ENCODE data around the gene VMAC. TPM values are rescaled to one million over a fixed set of nuclear protein-coding genes. Genes with fewer than 3 reads are reported as not detected.

The VMAC gene
- total and polyA plus RNA-seq, 2 of the 8 experiments (the other 6 are each of a cell fraction or from before 2014, with no cell fraction given), result 1.3 to 2.2 TPM

GRCh38 chr19:5910638-5910907, 5.9 kb downstream of the VMAC start:
- Histone ChIP-seq H3K79me1 (ENCODE audit: low read depth, low read length) (no peaks in the 10 kb centered on the region), H3K23me2 (ENCODE audit: low read depth, low read length) (no peaks in the 10 kb centered on the region), H2BK120ac (replicated peaks; ENCODE audit: low read depth, low read length) (no peak overlapping the region), H2BK5ac (ENCODE audit: low read depth, low read length) (no peak overlapping the region), H2BK12ac (ENCODE audit: low read depth, low read length) (no peak overlapping the region), H4K5ac (ENCODE audit: insufficient read length, low read depth, low read length) (no peak overlapping the region), H3K4ac (replicated peaks; ENCODE audit: insufficient read length, low read depth, low read length) (no peak overlapping the region), H4K91ac (replicated peaks; ENCODE audit: insufficient read length, low read length) (no peak overlapping the region), H4K20me1 (replicated peaks in 1 of 2; ENCODE audit: control insufficient read depth in 1 of 2, insufficient read depth in 2 of 2, low read length in 2 of 2) (peaks cover 0 to 4% of the 10 kb centered on the region in 2 experiments), H3K4me1 (replicated peaks in 1 of 4; ENCODE audit: control insufficient read depth in 3 of 4, insufficient read depth in 4 of 4, low read length in 3 of 4) (no peaks in the 10 kb centered on the region; a peak in 1 of 7 replicates), H3K4me2 (ENCODE audit: insufficient read depth in 1 of 2, low read depth in 2 of 2, low read length in 2 of 2) (no peak overlapping the region), H3K79me2 (ENCODE audit: control insufficient read depth in 1 of 2, insufficient read depth in 2 of 2, low read length in 2 of 2) (no peaks in the 10 kb centered on the region), H3K27ac (ENCODE audit: low read depth, low read length) (no peak overlapping the region), H2BK15ac (ENCODE audit: low read length) (no peak overlapping the region), H2AK5ac (ENCODE audit: low read depth, low read length) (no peak overlapping the region), H3K18ac (ENCODE audit: extremely low read depth, low read length) (no peak overlapping the region), H4K8ac (ENCODE audit: extremely low read depth, insufficient read depth, low read length) (no peak overlapping the region), H2AFZ (ENCODE audit: low read length) (no peak overlapping the region), H3K4me3 (ENCODE audit: extremely low read depth in 1 of 4, insufficient read depth in 2 of 4, low read depth in 3 of 4, low read length in 4 of 4) (no peak overlapping the region), H3K27me3 (replicated peaks in 1 of 4; ENCODE audit: control insufficient read depth in 3 of 4, extremely low read depth in 1 of 4, insufficient read depth in 3 of 4, low read length in 3 of 4) (no peaks in the 10 kb centered on the region), H3K36me3 (ENCODE audit: control insufficient read depth in 2 of 4, insufficient read depth in 4 of 4, low read length in 3 of 4) (peaks cover 0 to 3% (median 0%) of the 10 kb centered on the region in 4 experiments; a peak in 1 of 8 replicates), H2BK20ac (ENCODE audit: low read length) (no peak overlapping the region), H3K14ac (ENCODE audit: insufficient read length) (no peak overlapping the region), H3K9me3 (ENCODE audit: insufficient read depth in 2 of 2, low read depth in 1 of 2, low read length in 1 of 2) (no peaks in the 10 kb centered on the region), H3K23ac (ENCODE audit: insufficient read length) (no peak overlapping the region), H3K9ac (replicated peaks in 1 of 4; ENCODE audit: extremely low read depth in 1 of 4, low read depth in 3 of 4, low read length in 3 of 4) (no peak overlapping the region), H3K56ac (replicated peaks; ENCODE audit: insufficient read length, low read depth, low read length) (no peak overlapping the region)
- POLR2A ChIA-PET (ENCODE audit: partially characterized antibody), result no interaction called here
- DNase-seq (ENCODE audit: low read depth in 1 of 2, low spot score in 2 of 2), result no peak
- FAIRE-seq, result no peak
- WGBS, 2 experiments (ENCODE audit: extremely low coverage in 1 of 2, insufficient coverage in 1 of 2, insufficient read length in 1 of 2, insufficient replicate concordance in 2 of 2, low coverage in 1 of 2, low lambda C conversion rate in 2 of 2, missing lambda C conversion rate in 1 of 2), result 85% methylated on average over 1 of the region's 1 CpG; no CpG with 5 or more reads in 1 of the 2 experiments
- CTCF ChIA-PET (ENCODE audit: partially characterized antibody), result interaction anchor here (1.1 kb wide), 1 partner anchor 107 kb away, joined by 4 read pairs; no protein-coding TSS in a partner anchor
- TF ChIP-seq SIN3A (conservative IDR thresholded peaks at IDR 0.05 in 1 of 2, IDR thresholded peaks at IDR 0.05 in 1 of 2; ENCODE audit: low read depth in 1 of 2, low read length in 2 of 2) (no peak), RBBP5 (IDR thresholded peaks at IDR 0.05; ENCODE audit: borderline replicate concordance, low read depth, low read length) (no peak), TBP (IDR thresholded peaks at IDR 0.05; ENCODE audit: low read depth, low read length) (no peak), SUZ12 (IDR thresholded peaks at IDR 0.05; ENCODE audit: low read length) (no peak), SIRT6 (IDR thresholded peaks at IDR 0.05; ENCODE audit: low read length) (no peak), POU5F1 (IDR thresholded peaks at IDR 0.05; ENCODE audit: low read depth, low read length) (no peak), NRF1 (IDR thresholded peaks at IDR 0.05; ENCODE audit: low read depth, low read length) (no peak), EZH2 (IDR thresholded peaks at IDR 0.05; ENCODE audit: low read depth, low read length, severe bottlenecking) (no peak), TAF7 (optimal IDR thresholded peaks at IDR 0.05; ENCODE audit: borderline replicate concordance, low read depth, low read length) (no peak), GABPA (IDR thresholded peaks at IDR 0.05; ENCODE audit: borderline replicate concordance, insufficient read depth, low read length) (no peak), CREB1 (IDR thresholded peaks at IDR 0.05) (no peak), FOSL1 (IDR thresholded peaks at IDR 0.05; ENCODE audit: insufficient read depth, low read depth, low read length) (no peak), EGR1 (IDR thresholded peaks at IDR 0.05; ENCODE audit: borderline replicate concordance, low read depth, low read length) (no peak), TCF12 (IDR thresholded peaks at IDR 0.05; ENCODE audit: low read depth, low read length) (no peak), SP4 (IDR thresholded peaks at IDR 0.05; ENCODE audit: low read length) (no peak)
